DND-41 (cell line): ENCODE measurements around the gene GNG10.

Source experiments
- EZH2 ChIP-seq: IDR thresholded peaks from 3 replicates; pipeline ENCODE4 v1.6.1; 2012; ENCODE audit warnings: borderline replicate concordance, low read depth, mild to moderate bottlenecking, moderate library complexity, low read length, inconsistent platforms; ENCODE audit not compliant: severe bottlenecking
- TF ChIP-seq, protein P1 (sequence below): IDR thresholded peaks from 2 replicates; pipeline ENCODE4 v1.5.1; 2012; ENCODE audit warnings: borderline replicate concordance, low read length, moderate library complexity, mild to moderate bottlenecking; ENCODE audit not compliant: poor library complexity, severe bottlenecking; ENCODE audit errors: extremely low read depth

DNA sequence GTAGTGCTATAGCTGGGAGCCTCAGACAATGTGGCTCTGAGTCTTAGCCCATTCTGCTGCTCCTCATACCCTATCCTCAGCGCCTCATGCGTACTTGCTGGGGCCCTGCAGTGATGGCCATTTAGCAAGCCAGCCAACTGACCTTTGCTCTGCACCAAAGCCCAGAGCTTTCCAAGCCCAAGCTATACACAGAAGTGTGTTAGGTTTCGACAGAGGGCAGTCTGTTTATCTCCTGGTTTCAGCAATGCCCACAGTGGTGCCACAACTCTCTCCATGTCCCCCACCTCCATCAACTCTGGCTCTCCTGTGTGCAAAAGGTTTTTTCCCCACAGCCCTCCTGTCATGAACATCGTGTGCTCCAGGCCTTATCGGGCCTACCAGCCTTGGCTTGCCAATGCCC lies 16.9 kb downstream of the GNG10 start:
- TF ChIP-seq, protein P1, sequence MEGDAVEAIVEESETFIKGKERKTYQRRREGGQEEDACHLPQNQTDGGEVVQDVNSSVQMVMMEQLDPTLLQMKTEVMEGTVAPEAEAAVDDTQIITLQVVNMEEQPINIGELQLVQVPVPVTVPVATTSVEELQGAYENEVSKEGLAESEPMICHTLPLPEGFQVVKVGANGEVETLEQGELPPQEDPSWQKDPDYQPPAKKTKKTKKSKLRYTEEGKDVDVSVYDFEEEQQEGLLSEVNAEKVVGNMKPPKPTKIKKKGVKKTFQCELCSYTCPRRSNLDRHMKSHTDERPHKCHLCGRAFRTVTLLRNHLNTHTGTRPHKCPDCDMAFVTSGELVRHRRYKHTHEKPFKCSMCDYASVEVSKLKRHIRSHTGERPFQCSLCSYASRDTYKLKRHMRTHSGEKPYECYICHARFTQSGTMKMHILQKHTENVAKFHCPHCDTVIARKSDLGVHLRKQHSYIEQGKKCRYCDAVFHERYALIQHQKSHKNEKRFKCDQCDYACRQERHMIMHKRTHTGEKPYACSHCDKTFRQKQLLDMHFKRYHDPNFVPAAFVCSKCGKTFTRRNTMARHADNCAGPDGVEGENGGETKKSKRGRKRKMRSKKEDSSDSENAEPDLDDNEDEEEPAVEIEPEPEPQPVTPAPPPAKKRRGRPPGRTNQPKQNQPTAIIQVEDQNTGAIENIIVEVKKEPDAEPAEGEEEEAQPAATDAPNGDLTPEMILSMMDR = no peak
- no peak for TF ChIP-seq EZH2
